ENCODE results near the gene ZKSCAN1.

The ZKSCAN1 gene

GRCh38 chr7:100021297-100021696, 5.9 kb downstream of the ZKSCAN1 start:
- Histone ChIP-seq H3K9ac (ENCODE audit: low read length) (no peak overlapping the region), H3K4me3 (ENCODE audit: low read depth in 1 of 2, low read length in 2 of 2) (no peak overlapping the region), H3K9me3 (ENCODE audit: low read length) (no peaks in the 10 kb centered on the region), H3K36me3 (ENCODE audit: insufficient read depth, low read length) (peaks cover 31% of the 10 kb centered on the region), H3K27ac (ENCODE audit: low read depth, low read length) (no peak overlapping the region), H3K4me1 (ENCODE audit: insufficient read depth, low read length) (peaks cover 26% of the 10 kb centered on the region), H3K27me3 (ENCODE audit: control insufficient read depth in 1 of 2, insufficient read depth in 2 of 2, low read length in 2 of 2) (no peaks in the 10 kb centered on the region)

GRCh38 chr7:100022621-100023020, 7.2 kb downstream of the ZKSCAN1 start:
- Histone ChIP-seq H3K27ac (ENCODE audit: low read depth, low read length) (no peak overlapping the region), H3K9ac (ENCODE audit: low read length) (no peak overlapping the region)

GRCh38 chr7:100023526-100023925, 8.1 kb downstream of the ZKSCAN1 start:
- Histone ChIP-seq H3K27ac (ENCODE audit: low read depth, low read length) (no peak overlapping the region), H3K9ac (ENCODE audit: low read length) (no peak overlapping the region), H3K27me3 (ENCODE audit: control insufficient read depth in 1 of 2, insufficient read depth in 2 of 2, low read length in 2 of 2) (no peaks in the 10 kb centered on the region), H3K4me3 (ENCODE audit: low read depth in 1 of 2, low read length in 2 of 2) (no peak overlapping the region), H3K4me1 (ENCODE audit: insufficient read depth, low read length) (peaks cover 8% of the 10 kb centered on the region), H3K9me3 (ENCODE audit: low read length) (no peaks in the 10 kb centered on the region), H3K36me3 (ENCODE audit: insufficient read depth, low read length) (peaks cover 47% of the 10 kb centered on the region)

More at GRCh38 chr7:100022621-100023020, 7.2 kb downstream of the ZKSCAN1 start:
- Histone ChIP-seq H3K4me3 (ENCODE audit: low read depth in 1 of 2, low read length in 2 of 2) (no peak overlapping the region), H3K27me3 (ENCODE audit: control insufficient read depth in 1 of 2, insufficient read depth in 2 of 2, low read length in 2 of 2) (no peaks in the 10 kb centered on the region), H3K9me3 (ENCODE audit: low read length) (no peaks in the 10 kb centered on the region), H3K4me1 (ENCODE audit: insufficient read depth, low read length) (peaks cover 14% of the 10 kb centered on the region), H3K36me3 (ENCODE audit: insufficient read depth, low read length) (peaks cover 38% of the 10 kb centered on the region)

GRCh38 chr7:100024020-100024619, 8.7 kb downstream of the ZKSCAN1 start:
- Histone ChIP-seq H3K9ac (ENCODE audit: low read length) (no peak overlapping the region), H3K9me3 (ENCODE audit: low read length) (no peaks in the 10 kb centered on the region), H3K27ac (ENCODE audit: low read depth, low read length) (no peak overlapping the region), H3K4me1 (ENCODE audit: insufficient read depth, low read length) (peaks cover 2% of the 10 kb centered on the region), H3K4me3 (ENCODE audit: low read depth in 1 of 2, low read length in 2 of 2) (no peak overlapping the region), H3K36me3 (ENCODE audit: insufficient read depth, low read length) (peaks cover 47% of the 10 kb centered on the region), H3K27me3 (ENCODE audit: control insufficient read depth in 1 of 2, insufficient read depth in 2 of 2, low read length in 2 of 2) (no peaks in the 10 kb centered on the region)

GRCh38 chr7:100027197-100027596, 11.8 kb downstream of the ZKSCAN1 start:
- Histone ChIP-seq H3K4me1 (ENCODE audit: insufficient read depth, low read length) (no peaks in the 10 kb centered on the region), H3K27ac (ENCODE audit: low read depth, low read length) (no peak overlapping the region), H3K9ac (ENCODE audit: low read length) (no peak overlapping the region), H3K9me3 (ENCODE audit: low read length) (no peaks in the 10 kb centered on the region), H3K36me3 (ENCODE audit: insufficient read depth, low read length) (peaks cover 67% of the 10 kb centered on the region), H3K4me3 (ENCODE audit: low read depth in 1 of 2, low read length in 2 of 2) (no peak overlapping the region), H3K27me3 (ENCODE audit: control insufficient read depth in 1 of 2, insufficient read depth in 2 of 2, low read length in 2 of 2) (no peaks in the 10 kb centered on the region)

GRCh38 chr7:100029596-100029995, 14.2 kb downstream of the ZKSCAN1 start:
- Histone ChIP-seq H3K9ac (ENCODE audit: low read length) (no peak overlapping the region), H3K4me1 (ENCODE audit: insufficient read depth, low read length) (no peaks in the 10 kb centered on the region), H3K9me3 (ENCODE audit: low read length) (no peaks in the 10 kb centered on the region), H3K36me3 (ENCODE audit: insufficient read depth, low read length) (peaks cover 68% of the 10 kb centered on the region), H3K27ac (ENCODE audit: low read depth, low read length) (no peak overlapping the region), H3K4me3 (ENCODE audit: low read depth in 1 of 2, low read length in 2 of 2) (no peak overlapping the region), H3K27me3 (ENCODE audit: control insufficient read depth in 1 of 2, insufficient read depth in 2 of 2, low read length in 2 of 2) (no peaks in the 10 kb centered on the region)

GRCh38 chr7:100033526-100033925, 18.1 kb downstream of the ZKSCAN1 start:
- no peaks in the 10 kb centered on the region for H3K27me3 ChIP-seq (ENCODE audit: control insufficient read depth in 1 of 2, insufficient read depth in 2 of 2, low read length in 2 of 2)
- no peak overlapping the region for H3K27ac ChIP-seq (ENCODE audit: low read depth, low read length)
- no peak overlapping the region for H3K9ac ChIP-seq (ENCODE audit: low read length)
- H3K4me1 ChIP-seq (ENCODE audit: insufficient read depth, low read length), result no peaks in the 10 kb centered on the region
- no peak overlapping the region for H3K4me3 ChIP-seq (ENCODE audit: low read depth in 1 of 2, low read length in 2 of 2)
- peaks cover 57% of the 10 kb centered on the region for H3K36me3 ChIP-seq (ENCODE audit: insufficient read depth, low read length)
- H3K9me3 ChIP-seq (ENCODE audit: low read length), result no peaks in the 10 kb centered on the region

- H3K27ac ChIP-seq (ENCODE audit: low read depth, low read length), result no peak overlapping the region
- H3K36me3 ChIP-seq (ENCODE audit: insufficient read depth, low read length), result peaks cover 53% of the 10 kb centered on the region
- no peaks in the 10 kb centered on the region for H3K4me1 ChIP-seq (ENCODE audit: insufficient read depth, low read length)
Measured at GRCh38 chr7:100034871-100035510, 19.6 kb downstream of the ZKSCAN1 start.

GRCh38 chr7:100035876-100036275, 20.5 kb downstream of the ZKSCAN1 start:
- H3K27ac ChIP-seq (ENCODE audit: low read depth, low read length), result no peak overlapping the region
- H3K9me3 ChIP-seq (ENCODE audit: low read length), result no peaks in the 10 kb centered on the region
- peaks cover 45% of the 10 kb centered on the region for H3K36me3 ChIP-seq (ENCODE audit: insufficient read depth, low read length)
- H3K27me3 ChIP-seq (ENCODE audit: control insufficient read depth in 1 of 2, insufficient read depth in 2 of 2, low read length in 2 of 2), result no peaks in the 10 kb centered on the region
- no peaks in the 10 kb centered on the region for H3K4me1 ChIP-seq (ENCODE audit: insufficient read depth, low read length)
- H3K4me3 ChIP-seq (ENCODE audit: low read depth in 1 of 2, low read length in 2 of 2), result no peak overlapping the region
- H3K9ac ChIP-seq (ENCODE audit: low read length), result no peak overlapping the region

More at GRCh38 chr7:100034871-100035510, 19.6 kb downstream of the ZKSCAN1 start:
- Histone ChIP-seq H3K9ac (ENCODE audit: low read length) (no peak overlapping the region), H3K9me3 (ENCODE audit: low read length) (no peaks in the 10 kb centered on the region), H3K27me3 (ENCODE audit: control insufficient read depth in 1 of 2, insufficient read depth in 2 of 2, low read length in 2 of 2) (no peaks in the 10 kb centered on the region), H3K4me3 (ENCODE audit: low read depth in 1 of 2, low read length in 2 of 2) (no peak overlapping the region)

- Histone ChIP-seq H3K9me3 (ENCODE audit: low read length) (no peaks in the 10 kb centered on the region), H3K36me3 (ENCODE audit: insufficient read depth, low read length) (peaks cover 27% of the 10 kb centered on the region), H3K4me3 (ENCODE audit: low read depth in 1 of 2, low read length in 2 of 2) (no peak overlapping the region), H3K4me1 (ENCODE audit: insufficient read depth, low read length) (no peaks in the 10 kb centered on the region), H3K27ac (ENCODE audit: low read depth, low read length) (no peak overlapping the region), H3K9ac (ENCODE audit: low read length) (no peak overlapping the region), H3K27me3 (ENCODE audit: control insufficient read depth in 1 of 2, insufficient read depth in 2 of 2, low read length in 2 of 2) (no peaks in the 10 kb centered on the region)
Measured at GRCh38 chr7:100038326-100038725, 22.9 kb downstream of the ZKSCAN1 start.

GRCh38 chr7:100040575-100040974, 25.2 kb downstream of the ZKSCAN1 start:
- Histone ChIP-seq H3K4me1 (ENCODE audit: insufficient read depth, low read length) (no peaks in the 10 kb centered on the region), H3K9ac (ENCODE audit: low read length) (no peak overlapping the region), H3K9me3 (ENCODE audit: low read length) (no peaks in the 10 kb centered on the region), H3K36me3 (ENCODE audit: insufficient read depth, low read length) (peaks cover 5% of the 10 kb centered on the region), H3K27ac (ENCODE audit: low read depth, low read length) (no peak overlapping the region), H3K27me3 (ENCODE audit: control insufficient read depth in 1 of 2, insufficient read depth in 2 of 2, low read length in 2 of 2) (no peaks in the 10 kb centered on the region), H3K4me3 (ENCODE audit: low read depth in 1 of 2, low read length in 2 of 2) (no peak overlapping the region)

GRCh38 chr7:100044718-100045117, 29.3 kb downstream of the ZKSCAN1 start:
- H3K9ac ChIP-seq (ENCODE audit: low read length), result no peak overlapping the region
- H3K27me3 ChIP-seq (ENCODE audit: control insufficient read depth in 1 of 2, insufficient read depth in 2 of 2, low read length in 2 of 2), result no peaks in the 10 kb centered on the region
- H3K9me3 ChIP-seq (ENCODE audit: low read length), result no peaks in the 10 kb centered on the region
- no peak overlapping the region for H3K4me3 ChIP-seq (ENCODE audit: low read depth in 1 of 2, low read length in 2 of 2)
- H3K36me3 ChIP-seq (ENCODE audit: insufficient read depth, low read length), result no peaks in the 10 kb centered on the region
- H3K4me1 ChIP-seq (ENCODE audit: insufficient read depth, low read length), result peaks cover 4% of the 10 kb centered on the region
- no peak overlapping the region for H3K27ac ChIP-seq (ENCODE audit: low read depth, low read length)

All from muscle layer of colon (tissue), 2 donors.